GM23338 (cell line): ENCODE measurements around the gene DCP1B. TPM values are rescaled to one million over a fixed set of nuclear protein-coding genes. Genes with fewer than 3 reads are reported as not detected.

ENCODE experiments used
- ATAC-seq: fragments of 200-7000 bp; cut with Tn5 transposase; 3 replicates; pipeline ENCODE4 v1.9.1; 2020
- DNase-seq: peaks from one replicate; pipeline ENCODE4 v3.0.0-alpha.2; 2015; ENCODE audit warnings: low spot score
- H2AFZ ChIP-seq: fragments of 200-600 bp; sonication (generic); 2 replicates; pipeline ENCODE4 v1.8.0; 2016; ENCODE audit warnings: antibody characterized with exemption, mild to moderate bottlenecking, moderate library complexity
- H3F3A ChIP-seq: fragments of 200-600 bp; sonication (generic); replicated peaks from 2 replicates; pipeline ENCODE4 v1.8.0; 2017; ENCODE audit warnings: antibody characterized with exemption, mixed run types, low read depth
- H3K27ac ChIP-seq: fragments of 200-600 bp; sonication (generic); 2 replicates; pipeline ENCODE4 v1.6.1; 2016; ENCODE audit warnings: low read depth
- H3K27me3 ChIP-seq: fragments of 200-600 bp; sonication (generic); 2 replicates; pipeline ENCODE4 v1.8.0; 2016; ENCODE audit warnings: mild to moderate bottlenecking, mixed run types, moderate library complexity; ENCODE audit not compliant: insufficient read depth
- H3K36me3 ChIP-seq: fragments of 200-600 bp; sonication (generic); 2 replicates; pipeline ENCODE4 v1.8.0; 2016; ENCODE audit warnings: mild to moderate bottlenecking; ENCODE audit not compliant: insufficient read depth
- H3K4me1 ChIP-seq: fragments of 200-600 bp; sonication (generic); 2 replicates; pipeline ENCODE4 v1.8.0; 2016; ENCODE audit warnings: mild to moderate bottlenecking, moderate library complexity; ENCODE audit not compliant: insufficient read depth
- H3K4me2 ChIP-seq: fragments of 200-600 bp; sonication (generic); 2 replicates; pipeline ENCODE4 v1.7.1; 2017; ENCODE audit warnings: mixed run types
- H3K4me3 ChIP-seq: fragments of 200-600 bp; sonication (generic); 2 replicates; pipeline ENCODE4 v1.6.1; 2016; ENCODE audit warnings: mixed run types
- H3K79me2 ChIP-seq: fragments of 200-600 bp; sonication (generic); replicated peaks from 2 replicates; pipeline ENCODE4 v1.8.0; 2017; ENCODE audit warnings: mild to moderate bottlenecking; ENCODE audit not compliant: insufficient read depth
- H3K9me2 ChIP-seq: fragments of 200-600 bp; sonication (generic); 2 replicates; pipeline ENCODE4 v1.8.0; 2017; ENCODE audit not compliant: insufficient read depth
- H4K20me1 ChIP-seq: fragments of 200-600 bp; sonication (generic); replicated peaks from 2 replicates; pipeline ENCODE4 v1.8.0; 2017; ENCODE audit warnings: mild to moderate bottlenecking; ENCODE audit not compliant: insufficient read depth
- H3K27ac Mint-ChIP-seq: 2 replicates; pipeline ENCODE4 v1.8.0; 2020; ENCODE audit warnings: inconsistent platforms, mild to moderate bottlenecking, moderate library complexity, mixed read lengths
- H3K27me3 Mint-ChIP-seq: 3 replicates; pipeline ENCODE4 v1.8.0; 2022; ENCODE audit warnings: low read depth, mild to moderate bottlenecking, moderate library complexity, mixed read lengths, inconsistent platforms; ENCODE audit not compliant: insufficient read depth, poor library complexity
- H3K36me3 Mint-ChIP-seq: 3 replicates; pipeline ENCODE4 v1.8.0; 2021; ENCODE audit warnings: low read depth, mild to moderate bottlenecking, inconsistent platforms, moderate library complexity, mixed read lengths
- H3K4me1 Mint-ChIP-seq: 3 replicates; pipeline ENCODE4 v1.8.0; 2020; ENCODE audit warnings: mild to moderate bottlenecking, inconsistent platforms, mixed read lengths
- H3K4me3 Mint-ChIP-seq: 3 replicates; pipeline ENCODE4 v1.8.0; 2021; ENCODE audit warnings: moderate library complexity, mild to moderate bottlenecking, inconsistent platforms, mixed read lengths
- H3K9me3 Mint-ChIP-seq: 3 replicates; pipeline ENCODE4 v1.8.0; 2020; ENCODE audit warnings: moderate library complexity, mild to moderate bottlenecking, inconsistent platforms, mixed read lengths
- CREB1 ChIP-seq: fragments of 250-450 bp; sonication (Bioruptor Pico); IDR thresholded peaks from 2 replicates; pipeline ENCODE4 v1.5.0; 2020; ENCODE audit warnings: low read depth, mild to moderate bottlenecking, moderate library complexity
- ETS1 ChIP-seq: IDR thresholded peaks from 2 replicates; pipeline ENCODE4 v1.6.1; 2016; ENCODE audit warnings: antibody characterized with exemption
- EZH2 ChIP-seq: fragments of 200-600 bp; sonication (generic); IDR thresholded peaks from one replicate; pipeline ENCODE4 v1.8.0; 2017; ENCODE audit warnings: antibody characterized with exemption, mild to moderate bottlenecking, low read depth; ENCODE audit not compliant: unreplicated experiment
- EZH2phosphoT487 ChIP-seq: fragments of 200-600 bp; sonication (generic); IDR thresholded peaks from one replicate; pipeline ENCODE4 v1.8.1; 2018; ENCODE audit warnings: antibody characterized with exemption; ENCODE audit not compliant: unreplicated experiment
- JUNB ChIP-seq: IDR thresholded peaks from one replicate; pipeline ENCODE4 v1.6.1; 2016; ENCODE audit warnings: antibody characterized with exemption; ENCODE audit not compliant: unreplicated experiment
- NANOG ChIP-seq: IDR thresholded peaks from 2 replicates; pipeline ENCODE4 v1.6.1; 2016; ENCODE audit warnings: antibody characterized with exemption, borderline replicate concordance
- POLR2AphosphoS5 ChIP-seq: IDR thresholded peaks from 2 replicates; pipeline ENCODE4 v1.6.1; 2016; ENCODE audit warnings: antibody characterized with exemption, low read depth
- REST ChIP-seq: IDR thresholded peaks from one replicate; pipeline ENCODE4 v1.6.1; 2018; ENCODE audit warnings: antibody characterized with exemption; ENCODE audit not compliant: unreplicated experiment
- STAT1 ChIP-seq: IDR thresholded peaks from one replicate; pipeline ENCODE4 v1.6.1; 2016; ENCODE audit warnings: antibody characterized with exemption; ENCODE audit not compliant: unreplicated experiment
- ZNF114 ChIP-seq: fragments of 250-450 bp; sonication (Bioruptor Pico); IDR thresholded peaks from 2 replicates; pipeline ENCODE4 v1.5.0; 2020; ENCODE audit warnings: mild to moderate bottlenecking, moderate library complexity
- ZNF331 ChIP-seq: fragments of 250-450 bp; sonication (Bioruptor Pico); IDR thresholded peaks from 2 replicates; pipeline ENCODE4 v1.5.0; 2020; ENCODE audit warnings: low read depth, mild to moderate bottlenecking, moderate library complexity
- polyA plus RNA-seq: library from polyadenylated mRNA; unstranded; fragments of >200 nt; fragmentation: Nextera tagmentation; extraction: Ambion mirVana; gene quantifications from 2 replicates; pipeline ENCODE4 v1.2.1, GENCODE V29; 2016
- total RNA-seq: library from RNA; depleted of rRNA; stranded (reverse); fragments of >200 nt; shearing (Covaris generic); gene quantifications from 2 replicates; pipeline ENCODE4 v1.2.3, GENCODE V29; 2014
- TF ChIP-seq, protein P1 (sequence below), 2 experiments: fragments of 200-600 bp in 1 of 2; sonication (generic) in 1 of 2; conservative IDR thresholded peaks; 2 replicates each; pipeline versions ENCODE4 v1.5.1 to v1.6.1; 2016 to 2017; ENCODE audit warnings: antibody characterized with exemption in 2 of 2, low read depth in 2 of 2, mild to moderate bottlenecking in 2 of 2, moderate library complexity in 1 of 2
- TF ChIP-seq, protein P2 (sequence below): fragments of 250-450 bp; sonication (Bioruptor Pico); IDR thresholded peaks from 2 replicates; pipeline ENCODE4 v1.5.0; 2020; ENCODE audit warnings: mild to moderate bottlenecking, moderate library complexity

The DCP1B gene
- total and polyA plus RNA-seq, 2 experiments from 2014 or later = 24.4 to 29.8 TPM

- Histone ChIP-seq H3K79me2 (no peaks in the 10 kb centered on the region), H4K20me1 (no peaks in the 10 kb centered on the region), H3K4me2 (no peak overlapping the region), H2AFZ (no peak overlapping the region), H3K27ac (no peak overlapping the region), H3F3A (peaks cover 4% of the 10 kb centered on the region; the same call in 1 of the 2 replicates), H3K36me3 (peaks cover 10% of the 10 kb centered on the region), H3K27me3 (no peaks in the 10 kb centered on the region), H3K4me3 (no peak overlapping the region), H3K4me1 (peaks cover 4% of the 10 kb centered on the region; the same call in 1 of the 2 replicates), H3K9me2 (no peaks in the 10 kb centered on the region)
- DNase-seq (no peak), ATAC-seq (no peak)
- Mint-ChIP-seq H3K27ac (no peak overlapping the region; the same call in 1 of the 2 replicates), H3K4me3 (no peak overlapping the region), H3K9me3 (no peaks in the 10 kb centered on the region), H3K36me3 (peaks cover 5% of the 10 kb centered on the region; the same call in 2 of the 3 replicates), H3K4me1 (peaks cover 4% of the 10 kb centered on the region), H3K27me3 (peaks cover 10% of the 10 kb centered on the region)
- TF ChIP-seq ZNF114 (CRISPR knock-in tag) = no peak
- no peak for TF ChIP-seq NANOG
- no peak for TF ChIP-seq EZH2phosphoT487
- TF ChIP-seq EZH2 = no peak
- no peak for TF ChIP-seq ETS1
- no peak for TF ChIP-seq CREB1 (CRISPR knock-in tag)
- TF ChIP-seq, protein P1, sequence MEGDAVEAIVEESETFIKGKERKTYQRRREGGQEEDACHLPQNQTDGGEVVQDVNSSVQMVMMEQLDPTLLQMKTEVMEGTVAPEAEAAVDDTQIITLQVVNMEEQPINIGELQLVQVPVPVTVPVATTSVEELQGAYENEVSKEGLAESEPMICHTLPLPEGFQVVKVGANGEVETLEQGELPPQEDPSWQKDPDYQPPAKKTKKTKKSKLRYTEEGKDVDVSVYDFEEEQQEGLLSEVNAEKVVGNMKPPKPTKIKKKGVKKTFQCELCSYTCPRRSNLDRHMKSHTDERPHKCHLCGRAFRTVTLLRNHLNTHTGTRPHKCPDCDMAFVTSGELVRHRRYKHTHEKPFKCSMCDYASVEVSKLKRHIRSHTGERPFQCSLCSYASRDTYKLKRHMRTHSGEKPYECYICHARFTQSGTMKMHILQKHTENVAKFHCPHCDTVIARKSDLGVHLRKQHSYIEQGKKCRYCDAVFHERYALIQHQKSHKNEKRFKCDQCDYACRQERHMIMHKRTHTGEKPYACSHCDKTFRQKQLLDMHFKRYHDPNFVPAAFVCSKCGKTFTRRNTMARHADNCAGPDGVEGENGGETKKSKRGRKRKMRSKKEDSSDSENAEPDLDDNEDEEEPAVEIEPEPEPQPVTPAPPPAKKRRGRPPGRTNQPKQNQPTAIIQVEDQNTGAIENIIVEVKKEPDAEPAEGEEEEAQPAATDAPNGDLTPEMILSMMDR (conservative IDR thresholded peaks at IDR 0.05; ENCODE audit: low read depth in 2 of 2) = no peak
- TF ChIP-seq, protein P2, sequence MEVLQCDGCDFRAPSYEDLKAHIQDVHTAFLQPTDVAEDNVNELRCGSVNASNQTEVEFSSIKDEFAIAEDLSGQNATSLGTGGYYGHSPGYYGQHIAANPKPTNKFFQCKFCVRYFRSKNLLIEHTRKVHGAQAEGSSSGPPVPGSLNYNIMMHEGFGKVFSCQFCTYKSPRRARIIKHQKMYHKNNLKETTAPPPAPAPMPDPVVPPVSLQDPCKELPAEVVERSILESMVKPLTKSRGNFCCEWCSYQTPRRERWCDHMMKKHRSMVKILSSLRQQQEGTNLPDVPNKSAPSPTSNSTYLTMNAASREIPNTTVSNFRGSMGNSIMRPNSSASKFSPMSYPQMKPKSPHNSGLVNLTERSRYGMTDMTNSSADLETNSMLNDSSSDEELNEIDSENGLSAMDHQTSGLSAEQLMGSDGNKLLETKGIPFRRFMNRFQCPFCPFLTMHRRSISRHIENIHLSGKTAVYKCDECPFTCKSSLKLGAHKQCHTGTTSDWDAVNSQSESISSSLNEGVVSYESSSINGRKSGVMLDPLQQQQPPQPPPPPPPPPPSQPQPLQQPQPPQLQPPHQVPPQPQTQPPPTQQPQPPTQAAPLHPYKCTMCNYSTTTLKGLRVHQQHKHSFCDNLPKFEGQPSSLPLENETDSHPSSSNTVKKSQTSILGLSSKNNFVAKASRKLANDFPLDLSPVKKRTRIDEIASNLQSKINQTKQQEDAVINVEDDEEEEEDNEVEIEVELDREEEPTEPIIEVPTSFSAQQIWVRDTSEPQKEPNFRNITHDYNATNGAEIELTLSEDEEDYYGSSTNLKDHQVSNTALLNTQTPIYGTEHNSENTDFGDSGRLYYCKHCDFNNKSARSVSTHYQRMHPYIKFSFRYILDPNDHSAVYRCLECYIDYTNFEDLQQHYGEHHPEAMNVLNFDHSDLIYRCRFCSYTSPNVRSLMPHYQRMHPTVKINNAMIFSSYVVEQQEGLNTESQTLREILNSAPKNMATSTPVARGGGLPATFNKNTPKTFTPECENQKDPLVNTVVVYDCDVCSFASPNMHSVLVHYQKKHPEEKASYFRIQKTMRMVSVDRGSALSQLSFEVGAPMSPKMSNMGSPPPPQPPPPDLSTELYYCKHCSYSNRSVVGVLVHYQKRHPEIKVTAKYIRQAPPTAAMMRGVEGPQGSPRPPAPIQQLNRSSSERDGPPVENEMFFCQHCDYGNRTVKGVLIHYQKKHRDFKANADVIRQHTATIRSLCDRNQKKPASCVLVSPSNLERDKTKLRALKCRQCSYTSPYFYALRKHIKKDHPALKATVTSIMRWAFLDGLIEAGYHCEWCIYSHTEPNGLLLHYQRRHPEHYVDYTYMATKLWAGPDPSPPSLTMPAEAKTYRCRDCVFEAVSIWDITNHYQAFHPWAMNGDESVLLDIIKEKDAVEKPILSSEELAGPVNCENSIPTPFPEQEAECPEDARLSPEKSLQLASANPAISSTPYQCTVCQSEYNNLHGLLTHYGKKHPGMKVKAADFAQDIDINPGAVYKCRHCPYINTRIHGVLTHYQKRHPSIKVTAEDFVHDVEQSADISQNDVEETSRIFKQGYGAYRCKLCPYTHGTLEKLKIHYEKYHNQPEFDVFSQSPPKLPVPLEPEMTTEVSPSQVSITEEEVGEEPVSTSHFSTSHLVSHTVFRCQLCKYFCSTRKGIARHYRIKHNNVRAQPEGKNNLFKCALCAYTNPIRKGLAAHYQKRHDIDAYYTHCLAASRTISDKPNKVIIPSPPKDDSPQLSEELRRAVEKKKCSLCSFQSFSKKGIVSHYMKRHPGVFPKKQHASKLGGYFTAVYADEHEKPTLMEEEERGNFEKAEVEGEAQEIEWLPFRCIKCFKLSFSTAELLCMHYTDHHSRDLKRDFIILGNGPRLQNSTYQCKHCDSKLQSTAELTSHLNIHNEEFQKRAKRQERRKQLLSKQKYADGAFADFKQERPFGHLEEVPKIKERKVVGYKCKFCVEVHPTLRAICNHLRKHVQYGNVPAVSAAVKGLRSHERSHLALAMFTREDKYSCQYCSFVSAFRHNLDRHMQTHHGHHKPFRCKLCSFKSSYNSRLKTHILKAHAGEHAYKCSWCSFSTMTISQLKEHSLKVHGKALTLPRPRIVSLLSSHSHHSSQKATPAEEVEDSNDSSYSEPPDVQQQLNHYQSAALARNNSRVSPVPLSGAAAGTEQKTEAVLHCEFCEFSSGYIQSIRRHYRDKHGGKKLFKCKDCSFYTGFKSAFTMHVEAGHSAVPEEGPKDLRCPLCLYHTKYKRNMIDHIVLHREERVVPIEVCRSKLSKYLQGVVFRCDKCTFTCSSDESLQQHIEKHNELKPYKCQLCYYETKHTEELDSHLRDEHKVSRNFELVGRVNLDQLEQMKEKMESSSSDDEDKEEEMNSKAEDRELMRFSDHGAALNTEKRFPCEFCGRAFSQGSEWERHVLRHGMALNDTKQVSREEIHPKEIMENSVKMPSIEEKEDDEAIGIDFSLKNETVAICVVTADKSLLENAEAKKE (CRISPR knock-in tag) = no peak
- TF ChIP-seq ZNF331 (CRISPR knock-in tag) = no peak
- no peak for TF ChIP-seq JUNB
- TF ChIP-seq STAT1 = no peak
- TF ChIP-seq REST = no peak
- TF ChIP-seq POLR2AphosphoS5 = no peak
Measured at GRCh38 chr12:1936406-1937320, 67.6 kb downstream of the DCP1B start.
